ENCODE measurements around the gene HCRTR1. TPM values are rescaled to one million over a fixed set of nuclear protein-coding genes. Genes with fewer than 3 reads are reported as not detected.

HCRTR1 gene
- not detected in 2 replicates for total RNA-seq

DNA sequence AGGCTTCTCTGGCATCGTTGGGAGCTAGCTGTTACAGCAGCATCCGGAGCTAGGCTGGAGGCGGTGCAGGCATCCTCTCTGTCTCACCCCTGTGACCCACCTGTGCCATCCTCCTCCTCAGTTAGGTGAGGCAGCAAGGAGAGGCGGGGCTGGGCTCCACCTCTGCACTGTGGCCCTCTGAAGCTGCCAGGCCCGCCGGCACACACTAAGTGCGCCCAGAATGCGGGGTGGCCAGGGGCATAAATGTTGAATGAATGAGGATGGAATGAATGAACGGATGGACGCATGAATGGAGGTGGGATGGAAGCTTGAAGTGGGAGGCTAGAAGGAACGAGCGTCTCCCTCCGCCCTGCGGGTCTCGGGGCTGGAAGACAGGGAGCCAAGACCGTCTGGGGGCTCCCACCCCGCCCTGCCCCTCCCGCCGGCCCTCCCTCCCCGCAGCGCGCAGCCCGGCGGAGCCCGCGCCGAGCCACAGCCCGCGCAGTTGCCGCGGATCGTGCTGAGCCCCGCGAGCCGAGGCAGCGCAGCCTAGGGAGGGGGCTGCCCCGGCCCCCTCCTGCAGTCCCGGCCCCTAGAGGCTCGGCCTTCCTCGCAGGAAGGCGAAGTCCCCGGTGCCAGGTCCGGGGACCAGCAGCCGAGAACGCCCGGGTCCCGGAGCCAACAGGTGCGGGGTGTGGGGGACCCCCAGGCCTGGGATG, at the start of gene HCRTR1:
TSS of gene HCRTR1 (plus strand) at position 472 of the 698 bp plus-strand sequence. CDS start 1,504 bp downstream, outside the sequence.

DNA sequence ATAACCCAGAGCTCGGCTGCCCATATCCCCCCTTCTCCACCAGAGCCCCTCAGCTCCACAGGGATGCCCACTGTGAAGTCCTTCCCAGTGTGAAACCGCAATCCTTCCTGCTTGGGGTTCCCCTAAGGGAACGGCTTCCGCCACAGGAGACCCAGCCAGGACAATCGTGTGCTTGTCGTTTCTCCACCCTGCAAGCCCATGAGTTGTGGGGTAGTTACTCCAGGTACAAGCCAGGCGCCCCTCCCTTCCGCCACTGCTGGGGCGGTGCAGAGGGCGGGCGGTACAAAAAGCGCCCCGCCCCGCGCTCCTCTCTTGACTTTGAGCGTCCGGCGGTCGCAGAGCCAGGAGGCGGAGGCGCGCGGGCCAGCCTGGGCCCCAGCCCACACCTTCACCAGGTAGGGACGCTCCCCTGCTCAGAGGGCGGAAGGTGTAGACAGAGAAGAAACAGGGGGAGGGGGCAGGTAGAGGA, 41.3 kb upstream of the HCRTR1 start, which contains the start of gene TINAGL1:
TSS of gene TINAGL1 (plus strand) at position 315 of the 469 bp plus-strand sequence. CDS start 634 bp downstream, outside the sequence.

DNA sequence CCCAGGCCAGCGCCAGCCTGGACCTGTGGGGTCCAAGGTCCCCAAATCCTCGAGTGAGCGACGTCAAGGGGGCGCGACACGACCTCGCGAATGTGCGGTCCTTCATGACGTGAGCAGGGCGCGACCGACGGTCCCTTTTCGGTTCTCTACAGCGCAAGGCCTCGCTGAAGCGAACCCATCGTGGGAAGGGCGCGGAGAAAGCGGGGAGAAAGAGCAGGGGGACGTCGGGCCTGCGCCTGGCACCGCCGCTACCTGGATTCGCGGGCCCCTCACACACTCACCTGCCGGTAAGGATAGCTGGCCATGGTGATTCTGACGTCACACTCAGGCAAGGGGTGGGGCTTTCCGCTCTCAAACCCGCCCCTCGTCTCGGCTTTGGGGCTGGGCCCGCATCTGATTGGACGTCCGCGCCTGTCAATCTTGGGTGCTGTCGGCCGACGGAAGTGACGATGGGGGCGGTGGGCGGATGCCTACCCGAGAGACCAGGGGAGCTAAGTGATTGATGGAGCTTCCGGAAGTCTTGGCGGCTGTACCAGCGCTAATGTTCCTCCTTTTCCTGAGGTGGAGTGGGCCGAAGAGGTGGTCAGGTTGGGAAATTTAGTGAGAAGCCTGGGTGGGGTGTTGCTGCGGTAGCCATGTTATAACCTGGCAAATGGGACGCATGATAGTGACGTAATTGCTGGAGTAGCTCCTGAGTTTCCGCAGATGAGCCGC, 27.2 kb downstream of the HCRTR1 start, which contains the start of gene PEF1:
TSS of gene PEF1 (minus strand) at position 317 of the 714 bp plus-strand sequence. CDS start at position 305, 12 bp downstream.

Other genes with a start within 250 kb of the HCRTR1 start
- 39.5 and 109 TPM in 2 replicates for gene FABP3, start 244.6 kb upstream of the HCRTR1 start, total RNA-seq
- gene SERINC2, start 204.5 kb upstream of the HCRTR1 start, total RNA-seq: 5.5 and 38.9 TPM in 2 replicates
- 0.99 and 1.7 TPM in 2 replicates for gene TINAGL1, start 41.2 kb upstream of the HCRTR1 start, total RNA-seq
- 73.9 and 85.7 TPM in 2 replicates for gene PEF1, start 27.2 kb downstream of the HCRTR1 start, total RNA-seq
- 80.1 and 116 TPM in 2 replicates for gene COL16A1, start 86.3 kb downstream of the HCRTR1 start, total RNA-seq
- 7.4 and 25.0 TPM in 2 replicates for gene ADGRB2, start 146.7 kb downstream of the HCRTR1 start, total RNA-seq
- gene SPOCD1, start 198.3 kb downstream of the HCRTR1 start, total RNA-seq: 61.5 and 76.4 TPM in 2 replicates